Measurements from ENCODE around the gene SIRT2.

SIRT2 gene

DNA sequence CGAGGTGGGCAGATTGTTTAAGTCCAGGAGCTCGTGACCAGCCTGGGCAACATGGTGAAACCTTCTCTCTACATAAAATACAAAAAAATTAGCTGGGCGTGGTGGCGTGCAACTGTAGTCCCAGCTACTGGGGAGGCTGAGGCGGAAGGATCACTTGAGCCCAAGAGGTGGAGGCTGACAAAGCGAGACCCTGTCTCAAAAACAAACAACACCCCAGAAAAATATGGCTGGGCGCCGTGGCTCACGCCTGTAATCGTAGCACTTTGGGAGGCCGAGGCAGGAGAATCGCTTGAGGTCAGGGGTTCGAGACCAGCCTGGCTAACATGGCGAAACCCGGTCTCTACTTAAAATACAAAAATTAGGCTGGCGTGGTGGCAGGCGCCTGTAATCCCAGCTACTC lies 46.2 kb downstream of the SIRT2 start:
- no peaks in the 10 kb centered on the region; the same call in 1 of the 2 replicates for H3K4me1 ChIP-seq (ENCODE audit: insufficient read depth, low read length)
- no peaks in the 10 kb centered on the region for H3K27me3 ChIP-seq (ENCODE audit: insufficient read depth, low read length)
- peaks cover 6% of the 10 kb centered on the region; the same call in 1 of the 2 replicates for H3K9me3 ChIP-seq (ENCODE audit: insufficient read depth, low read depth, low read length)
- peaks cover 9% of the 10 kb centered on the region; the same call in 1 of the 2 replicates for H3K36me3 ChIP-seq (ENCODE audit: insufficient read depth, low read depth, low read length)
- no peak overlapping the region for H3K27ac ChIP-seq (ENCODE audit: low read length)
- peak overlapping the region; percentile 81; the same call in 1 of the 2 replicates for H3K4me3 ChIP-seq (ENCODE audit: low read length)
- H3K9ac ChIP-seq (ENCODE audit: low read depth, low read length), result peak overlapping the region; percentile 90; the same call in 1 of the 2 replicates

DNA sequence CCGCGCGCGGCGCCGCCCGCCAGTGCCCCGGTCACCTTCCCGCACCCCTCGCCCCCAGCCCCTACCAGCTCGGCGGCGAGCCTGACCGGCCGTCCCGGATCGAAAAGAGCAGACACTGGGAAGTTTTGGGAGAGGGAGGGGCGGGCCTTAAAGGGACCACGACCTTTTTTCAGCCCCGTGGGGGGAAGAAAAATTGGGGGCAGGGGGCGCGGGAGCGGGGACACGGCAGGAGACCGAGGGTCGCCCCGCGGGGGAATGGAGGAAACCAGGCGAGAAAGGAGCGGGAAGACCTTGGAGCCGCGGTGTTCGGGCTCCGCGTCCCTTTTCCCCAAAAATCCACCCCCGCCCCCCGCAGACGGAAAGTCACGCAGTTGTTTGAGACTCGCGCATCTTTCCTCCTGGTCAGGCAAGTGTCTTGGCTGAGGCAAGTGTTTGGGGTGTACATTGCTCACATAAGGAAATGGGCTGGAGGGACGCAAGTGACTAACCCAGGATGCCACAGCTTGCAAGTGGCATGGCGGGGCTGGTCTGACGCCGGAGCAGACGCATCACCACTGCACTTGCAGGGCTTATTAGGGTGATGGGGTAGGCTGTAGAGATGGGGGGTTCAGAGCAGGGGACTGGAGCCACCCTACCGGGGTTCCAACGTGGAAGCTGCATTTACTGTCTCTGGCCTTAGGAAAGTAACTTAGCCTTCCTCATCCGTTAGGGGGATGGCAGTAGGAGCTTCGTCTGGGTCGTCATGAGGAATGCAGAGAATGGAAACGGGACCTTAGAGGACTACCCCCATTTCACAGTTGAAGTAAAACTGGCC lies 47.0 kb downstream of the SIRT2 start:
- Histone ChIP-seq H3K27ac (ENCODE audit: low read length) (no peak overlapping the region), H3K27me3 (ENCODE audit: insufficient read depth, low read length) (no peaks in the 10 kb centered on the region), H3K9me3 (ENCODE audit: insufficient read depth, low read depth, low read length) (peaks cover 6% of the 10 kb centered on the region; the same call in 1 of the 2 replicates), H3K4me3 (ENCODE audit: low read length) (peak overlapping the region; percentile 81), H3K36me3 (ENCODE audit: insufficient read depth, low read depth, low read length) (peaks cover 17% of the 10 kb centered on the region), H3K9ac (ENCODE audit: low read depth, low read length) (peak overlapping the region; percentile 90), H3K4me1 (ENCODE audit: insufficient read depth, low read length) (no peaks in the 10 kb centered on the region; the same call in 1 of the 2 replicates)

DNA sequence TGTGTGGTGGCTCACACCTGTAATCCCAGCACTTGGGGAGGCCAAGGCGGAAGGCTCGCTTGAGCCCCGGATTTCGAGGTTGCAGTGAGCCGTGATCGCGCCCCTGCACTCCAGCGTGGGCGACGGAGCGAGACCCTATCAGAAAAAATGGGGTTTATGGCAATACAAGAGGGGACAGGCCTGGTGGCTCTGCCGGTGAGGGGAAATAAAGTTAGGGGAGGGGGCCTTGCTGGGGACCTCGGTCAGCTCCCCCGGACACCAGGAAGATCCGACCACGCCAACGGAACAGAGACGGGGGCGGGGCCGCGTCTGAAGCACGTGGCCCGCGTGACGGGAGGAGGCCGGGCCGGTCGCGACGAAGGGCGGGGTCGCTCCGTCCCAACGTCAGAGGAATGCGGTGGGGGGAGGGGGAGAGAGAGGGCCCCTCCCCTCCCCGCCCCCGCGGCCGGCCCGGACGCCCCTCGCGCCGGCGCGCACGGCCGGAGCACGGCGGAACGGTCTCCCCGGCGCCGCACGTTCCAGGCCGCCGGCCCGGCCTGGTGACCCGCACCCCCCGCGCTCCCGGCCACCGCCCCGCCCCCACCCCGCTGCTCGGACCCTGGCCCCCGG lies 47.7 kb downstream of the SIRT2 start:
- no peaks in the 10 kb centered on the region for H3K27me3 ChIP-seq (ENCODE audit: insufficient read depth, low read length)
- peak overlapping the region; percentile 91 for H3K27ac ChIP-seq (ENCODE audit: low read length)
- H3K9ac ChIP-seq (ENCODE audit: low read depth, low read length), result peak overlapping the region; percentile 90; the same call in 1 of the 2 replicates
- H3K4me3 ChIP-seq (ENCODE audit: low read length), result peak overlapping the region; percentile 87
- H3K36me3 ChIP-seq (ENCODE audit: insufficient read depth, low read depth, low read length), result peaks cover 24% of the 10 kb centered on the region
- no peaks in the 10 kb centered on the region; the same call in 1 of the 2 replicates for H3K4me1 ChIP-seq (ENCODE audit: insufficient read depth, low read length)
- H3K9me3 ChIP-seq (ENCODE audit: insufficient read depth, low read depth, low read length), result peaks cover 1% of the 10 kb centered on the region; the same call in 1 of the 2 replicates

DNA sequence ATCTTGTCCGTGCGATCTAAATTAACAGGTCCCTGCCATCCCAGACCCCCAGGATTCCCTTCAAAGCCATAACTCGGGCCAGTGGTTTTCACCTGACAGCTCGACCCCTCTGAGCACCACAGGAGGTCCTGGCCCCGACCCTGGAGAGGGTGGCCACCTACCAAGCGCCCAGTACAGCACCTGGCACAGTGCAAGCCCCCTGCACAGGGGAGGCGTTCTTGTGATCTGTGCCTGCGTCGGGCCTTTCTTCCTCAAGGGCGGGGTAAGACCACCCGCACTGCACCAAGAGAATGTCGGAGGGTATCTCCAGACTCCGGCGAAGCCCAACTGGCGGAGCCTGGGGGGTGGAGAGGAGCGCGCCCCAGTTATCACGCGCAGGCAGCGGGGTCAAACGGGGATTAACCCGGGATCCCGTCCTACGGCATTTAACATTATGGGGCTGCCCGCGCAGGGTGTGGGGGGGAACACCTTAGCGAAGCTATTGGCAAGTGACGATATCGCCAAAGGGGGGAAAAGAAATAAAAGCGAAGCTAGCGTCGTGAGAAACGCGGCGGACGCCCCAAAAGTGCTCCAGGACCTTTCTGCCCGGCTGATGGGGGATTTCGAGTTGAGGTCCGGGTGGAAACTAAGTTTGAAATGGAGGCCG lies 48.3 kb downstream of the SIRT2 start:
- H3K4me3 ChIP-seq (ENCODE audit: low read length), result peak overlapping the region; percentile 87
- H3K36me3 ChIP-seq (ENCODE audit: insufficient read depth, low read depth, low read length), result peaks cover 30% of the 10 kb centered on the region
- H3K4me1 ChIP-seq (ENCODE audit: insufficient read depth, low read length), result no peaks in the 10 kb centered on the region; the same call in 1 of the 2 replicates
- H3K27me3 ChIP-seq (ENCODE audit: insufficient read depth, low read length), result no peaks in the 10 kb centered on the region
- peak overlapping the region; percentile 85 for H3K9ac ChIP-seq (ENCODE audit: low read depth, low read length)
- H3K9me3 ChIP-seq (ENCODE audit: insufficient read depth, low read depth, low read length), result no peaks in the 10 kb centered on the region
- H3K27ac ChIP-seq (ENCODE audit: low read length), result peak overlapping the region; percentile 91

DNA sequence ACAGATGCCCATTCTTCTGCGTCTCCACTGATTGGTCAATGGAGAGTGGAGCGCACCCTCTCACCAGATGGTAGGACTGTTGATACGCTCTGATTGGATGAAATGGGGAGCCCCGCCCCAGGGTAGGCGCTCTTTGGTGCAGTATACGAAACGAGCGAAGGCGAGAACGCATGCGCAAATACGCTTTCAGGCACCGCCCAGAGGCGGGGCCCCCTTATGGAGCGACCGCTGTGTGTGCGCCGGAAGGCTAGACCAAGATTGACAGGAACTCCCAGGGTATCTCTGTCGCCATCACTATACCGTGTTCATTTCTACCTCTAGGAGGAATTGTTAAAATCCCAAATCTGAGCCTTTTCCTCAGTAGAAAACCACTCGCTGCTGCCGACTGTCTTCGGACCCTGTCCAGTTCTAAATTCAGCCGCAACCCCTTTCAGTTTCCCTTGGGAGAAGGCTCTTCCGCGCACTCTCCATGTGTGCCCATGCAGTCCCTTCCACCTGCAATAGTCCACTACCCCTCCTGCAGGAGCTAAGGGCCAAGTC lies 48.9 kb downstream of the SIRT2 start:
- H3K9me3 ChIP-seq (ENCODE audit: insufficient read depth, low read depth, low read length), result no peaks in the 10 kb centered on the region
- no peaks in the 10 kb centered on the region for H3K27me3 ChIP-seq (ENCODE audit: insufficient read depth, low read length)
- peak overlapping the region; percentile 91 for H3K27ac ChIP-seq (ENCODE audit: low read length)
- no peaks in the 10 kb centered on the region; the same call in 1 of the 2 replicates for H3K4me1 ChIP-seq (ENCODE audit: insufficient read depth, low read length)
- H3K9ac ChIP-seq (ENCODE audit: low read depth, low read length), result peak overlapping the region; percentile 85; the same call in 1 of the 2 replicates
- H3K4me3 ChIP-seq (ENCODE audit: low read length), result peak overlapping the region; percentile 87
- peaks cover 36% of the 10 kb centered on the region for H3K36me3 ChIP-seq (ENCODE audit: insufficient read depth, low read depth, low read length)

DNA sequence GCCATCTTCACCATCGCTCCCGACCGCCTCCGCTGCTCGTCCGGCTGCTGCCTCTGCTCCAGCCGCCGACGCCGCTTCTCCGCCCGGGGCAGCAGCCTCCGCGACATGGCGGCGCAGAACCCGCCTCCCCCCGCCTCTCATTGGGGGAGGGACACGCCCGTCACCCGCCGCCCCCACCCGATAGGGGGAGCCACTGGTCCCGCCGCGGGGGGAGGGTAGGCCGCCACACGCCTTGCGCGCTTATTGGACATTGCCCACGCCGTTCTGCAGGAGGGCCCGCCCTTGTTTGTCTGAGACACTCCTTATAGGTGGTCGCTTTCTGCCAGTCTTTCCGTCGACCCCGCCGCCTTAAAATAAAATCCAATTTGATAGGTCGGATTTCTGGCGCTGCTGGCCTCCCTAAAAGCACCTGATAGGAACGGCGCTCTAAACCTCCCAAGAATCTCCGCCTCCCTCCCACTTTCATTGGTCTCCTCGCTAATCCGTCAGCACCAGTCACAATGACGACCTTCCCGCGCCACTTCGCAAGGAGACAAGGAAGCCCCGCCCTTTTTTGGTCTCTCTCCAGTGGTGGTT lies 49.5 kb downstream of the SIRT2 start, which contains the start of gene HNRNPL:
TSS of gene HNRNPL (minus strand) at position 127 of the 576 bp plus-strand sequence. CDS start at position 107, 20 bp downstream.
- H3K9me3 ChIP-seq (ENCODE audit: insufficient read depth, low read depth, low read length), result no peaks in the 10 kb centered on the region
- H3K27ac ChIP-seq (ENCODE audit: low read length), result peak within 1 kb of the TSS; percentile 96
- no peaks in the 10 kb centered on the region for H3K27me3 ChIP-seq (ENCODE audit: insufficient read depth, low read length)
- peak within 1 kb of the TSS; percentile 99 for H3K4me3 ChIP-seq (ENCODE audit: low read length)
- peaks cover 42% of the 10 kb centered on the region for H3K36me3 ChIP-seq (ENCODE audit: insufficient read depth, low read depth, low read length)
- peak within 1 kb of the TSS; percentile 100 for H3K9ac ChIP-seq (ENCODE audit: low read depth, low read length)
- H3K4me1 ChIP-seq (ENCODE audit: insufficient read depth, low read length), result no peaks in the 10 kb centered on the region; the same call in 1 of the 2 replicates

DNA sequence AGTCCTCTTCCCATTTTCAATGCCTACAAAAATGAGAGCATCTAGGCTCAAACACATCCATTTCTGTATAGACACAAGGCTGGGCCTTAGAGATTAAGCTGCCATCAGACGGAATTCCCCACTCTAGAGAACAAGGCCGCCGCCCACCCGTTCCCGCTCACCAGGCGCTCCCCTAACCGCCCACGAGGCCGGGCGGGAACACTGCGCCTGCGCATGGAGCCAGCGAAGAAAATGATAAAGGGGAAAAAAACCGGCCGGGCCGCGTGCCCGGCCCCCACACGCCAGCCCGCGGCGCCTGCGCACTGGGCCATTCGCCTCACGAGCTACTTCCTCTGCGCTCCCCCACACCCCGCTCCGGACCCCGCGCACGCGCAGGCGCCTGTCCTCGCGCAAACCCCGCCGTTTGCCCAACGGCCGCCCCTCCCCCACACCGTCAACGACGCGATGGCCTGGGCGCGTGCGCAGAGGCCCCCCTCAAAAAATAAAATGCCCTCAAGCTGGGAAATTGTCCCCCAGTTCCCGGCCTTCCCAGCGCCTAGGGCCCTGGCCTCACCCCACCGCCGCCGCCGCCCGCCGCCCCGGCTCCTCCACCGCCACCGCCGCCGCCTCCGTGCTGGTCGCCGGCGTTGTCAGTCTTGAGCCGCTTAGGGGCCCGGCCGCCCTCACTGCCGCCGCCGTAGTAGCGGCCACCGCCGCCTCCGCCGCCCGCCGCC lies 50.1 kb downstream of the SIRT2 start:
- peaks cover 48% of the 10 kb centered on the region for H3K36me3 ChIP-seq (ENCODE audit: insufficient read depth, low read depth, low read length)

DNA sequence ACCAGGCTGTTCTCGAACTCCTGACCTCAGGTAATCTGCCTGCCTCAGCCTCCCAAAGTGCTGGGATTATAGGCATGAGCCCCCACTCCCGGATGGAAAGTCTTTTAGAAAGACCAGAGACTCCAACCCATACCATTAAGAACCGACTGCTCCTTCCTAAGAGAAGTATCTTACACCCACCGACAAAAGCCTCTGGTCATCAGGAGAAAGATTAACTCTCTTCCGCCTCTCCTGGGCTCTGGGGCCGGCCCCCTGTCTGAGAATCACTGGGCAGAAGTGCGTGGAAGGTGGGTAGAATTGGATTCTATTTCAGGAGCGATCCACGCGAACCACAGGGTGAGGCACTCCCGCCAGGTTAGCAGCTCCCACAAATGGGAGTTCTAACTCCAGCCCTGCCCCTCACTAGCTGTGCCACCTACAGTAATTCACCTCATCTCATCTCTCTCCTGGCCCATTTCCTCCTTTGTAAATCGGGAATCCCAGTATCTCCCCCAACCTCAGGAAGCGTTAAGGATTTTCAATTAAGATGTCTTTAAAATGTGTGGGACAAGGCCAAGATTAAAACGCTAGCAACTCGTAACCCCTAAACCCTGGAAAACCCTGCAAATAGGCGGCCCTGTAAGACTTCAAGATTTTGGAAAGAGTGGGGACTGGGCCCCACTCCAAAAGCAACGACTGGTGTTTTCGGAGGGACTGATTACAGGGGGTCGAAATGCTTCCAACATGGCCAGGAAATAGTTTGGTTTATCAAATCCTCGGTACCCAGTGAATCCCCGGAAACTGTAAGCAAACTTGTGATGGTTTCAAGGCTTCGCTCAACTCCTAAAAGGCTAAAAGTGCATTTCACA lies 50.9 kb downstream of the SIRT2 start:
- Histone ChIP-seq H3K27me3 (ENCODE audit: insufficient read depth, low read length) (no peaks in the 10 kb centered on the region), H3K9ac (ENCODE audit: low read depth, low read length) (peak overlapping the region; percentile 100), H3K36me3 (ENCODE audit: insufficient read depth, low read depth, low read length) (peaks cover 56% of the 10 kb centered on the region), H3K4me1 (ENCODE audit: insufficient read depth, low read length) (no peaks in the 10 kb centered on the region; the same call in 1 of the 2 replicates), H3K27ac (ENCODE audit: low read length) (peak overlapping the region; percentile 96), H3K4me3 (ENCODE audit: low read length) (peak overlapping the region; percentile 99), H3K9me3 (ENCODE audit: insufficient read depth, low read depth, low read length) (no peaks in the 10 kb centered on the region)

More for the DNA sequence above, 50.1 kb downstream of the SIRT2 start:
- Histone ChIP-seq H3K4me1 (ENCODE audit: insufficient read depth, low read length) (no peaks in the 10 kb centered on the region; the same call in 1 of the 2 replicates), H3K9me3 (ENCODE audit: insufficient read depth, low read depth, low read length) (no peaks in the 10 kb centered on the region), H3K27me3 (ENCODE audit: insufficient read depth, low read length) (no peaks in the 10 kb centered on the region), H3K4me3 (ENCODE audit: low read length) (peak overlapping the region; percentile 99), H3K27ac (ENCODE audit: low read length) (peak overlapping the region; percentile 96), H3K9ac (ENCODE audit: low read depth, low read length) (peak overlapping the region; percentile 100)

DNA sequence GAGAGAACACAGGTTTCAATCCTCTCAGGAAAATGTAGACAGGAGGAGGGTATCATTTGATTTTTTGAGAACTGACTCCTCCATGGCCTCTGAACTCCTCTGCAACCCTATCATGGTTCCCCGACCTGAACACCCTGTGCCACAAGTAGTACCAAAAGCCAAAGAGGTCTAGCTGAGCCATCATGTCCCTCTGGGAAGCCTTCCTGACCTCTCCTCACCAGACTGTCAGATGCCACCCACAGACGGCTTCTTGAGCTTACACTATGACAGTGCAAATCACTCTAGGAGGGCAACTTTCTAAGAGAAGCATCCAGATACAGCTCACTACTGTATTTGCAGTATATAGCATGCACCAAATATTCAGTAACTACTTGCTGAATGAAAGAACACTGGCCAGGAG lies 53.3 kb downstream of the SIRT2 start:
- H3K27ac ChIP-seq (ENCODE audit: low read length), result no peak overlapping the region
- H3K9ac ChIP-seq (ENCODE audit: low read depth, low read length), result no peak overlapping the region
- no peaks in the 10 kb centered on the region for H3K9me3 ChIP-seq (ENCODE audit: insufficient read depth, low read depth, low read length)
- no peaks in the 10 kb centered on the region for H3K27me3 ChIP-seq (ENCODE audit: insufficient read depth, low read length)
- no peaks in the 10 kb centered on the region for H3K4me1 ChIP-seq (ENCODE audit: insufficient read depth, low read length)
- no peak overlapping the region for H3K4me3 ChIP-seq (ENCODE audit: low read length)
- H3K36me3 ChIP-seq (ENCODE audit: insufficient read depth, low read depth, low read length), result peaks cover 80% of the 10 kb centered on the region

Measured in iPS-20b (cell line).